ENCODE data around the gene ABL1. TPM values are rescaled to one million over a fixed set of nuclear protein-coding genes. Genes with fewer than 3 reads are reported as not detected.

ABL1 gene
- polyA plus RNA-seq, 3 donors = 4.5 to 14.5 (median 8.0) TPM

GRCh38 chr9:130786526-130786925 lies 48.5 kb upstream of the ABL1 start:
- Histone ChIP-seq H3K4me2 (replicated peaks; ENCODE audit: extremely low read depth, low read length, poor library complexity, severe bottlenecking) (no peak overlapping the region), H4K20me1 (ENCODE audit: insufficient read depth, low read length) (peaks cover 43% of the 10 kb centered on the region), H3K4me1 (ENCODE audit: control insufficient read depth in 1 of 2, insufficient read depth in 2 of 2, low read length in 2 of 2) (no peaks in the 10 kb centered on the region), H3K79me2 (ENCODE audit: insufficient read depth, low read length) (no peaks in the 10 kb centered on the region), H3K27me3 (ENCODE audit: control insufficient read depth in 2 of 2, insufficient read depth in 2 of 2, low read length in 2 of 2) (no peaks in the 10 kb centered on the region), H3K9me3 (replicated peaks in 1 of 2; ENCODE audit: control insufficient read depth in 1 of 2, insufficient read depth in 1 of 2, low read length in 2 of 2) (peaks cover 7 to 15% of the 10 kb centered on the region in 2 donors), H3K4me3 (replicated peaks in 1 of 3; ENCODE audit: low read depth in 2 of 3, low read length in 3 of 3) (no peak overlapping the region), H2AFZ (ENCODE audit: insufficient read depth, low read depth, low read length, poor library complexity, severe bottlenecking) (no peak overlapping the region), H3K36me3 (replicated peaks in 1 of 2; ENCODE audit: control insufficient read depth in 1 of 2, insufficient read depth in 2 of 2, low read length in 2 of 2) (no peaks in the 10 kb centered on the region), H3K27ac (ENCODE audit: low read depth in 1 of 2, low read length in 2 of 2) (no peak overlapping the region), H3K9ac (ENCODE audit: insufficient read depth, low read length, poor library complexity, severe bottlenecking) (no peak overlapping the region)
- H3K4me1 Mint-ChIP-seq = peaks cover 2% of the 10 kb centered on the region
- intact Hi-C loops (cut with micrococcal nuclease) = no loop called here
- peaks cover 7 to 10% of the 10 kb centered on the region in 2 donors for H3K36me3 Mint-ChIP-seq
- DNase-seq = no peak
- H3K4me3 Mint-ChIP-seq = no peak overlapping the region
- no peaks in the 10 kb centered on the region for H3K27me3 Mint-ChIP-seq (ENCODE audit: low read depth in 3 of 3)
- H3K9me3 Mint-ChIP-seq = peaks cover 12 to 28% (median 15%) of the 10 kb centered on the region in 7 donors
- peak overlapping the region in 1 of 7 donors; percentile 2 for H3K27ac Mint-ChIP-seq
- WGBS (ENCODE audit: insufficient coverage) = no CpG with 5 or more reads among the region's 4 CpGs
- TF ChIP-seq CTCF (IDR thresholded peaks at IDR 0.05) = no peak

GRCh38 chr9:130789747-130790672 lies 45.0 kb upstream of the ABL1 start:
- no peak overlapping the region for H3K27ac Mint-ChIP-seq
- H3K4me3 Mint-ChIP-seq = no peak overlapping the region
- Histone ChIP-seq H3K9ac (ENCODE audit: insufficient read depth, low read length, poor library complexity, severe bottlenecking) (no peak overlapping the region), H3K36me3 (replicated peaks in 1 of 2; ENCODE audit: control insufficient read depth in 1 of 2, insufficient read depth in 2 of 2, low read length in 2 of 2) (no peaks in the 10 kb centered on the region), H3K79me2 (ENCODE audit: insufficient read depth, low read length) (no peaks in the 10 kb centered on the region), H3K4me3 (replicated peaks in 1 of 3; ENCODE audit: low read depth in 2 of 3, low read length in 3 of 3) (no peak overlapping the region), H3K9me3 (replicated peaks in 1 of 2; ENCODE audit: control insufficient read depth in 1 of 2, insufficient read depth in 1 of 2, low read length in 2 of 2) (peaks cover 7 to 15% of the 10 kb centered on the region in 2 donors), H3K27ac (ENCODE audit: low read depth in 1 of 2, low read length in 2 of 2) (no peak overlapping the region), H4K20me1 (ENCODE audit: insufficient read depth, low read length) (peaks cover 46% of the 10 kb centered on the region), H2AFZ (ENCODE audit: insufficient read depth, low read depth, low read length, poor library complexity, severe bottlenecking) (no peak overlapping the region), H3K4me2 (replicated peaks; ENCODE audit: extremely low read depth, low read length, poor library complexity, severe bottlenecking) (no peak overlapping the region), H3K4me1 (ENCODE audit: control insufficient read depth in 1 of 2, insufficient read depth in 2 of 2, low read length in 2 of 2) (no peaks in the 10 kb centered on the region), H3K27me3 (ENCODE audit: control insufficient read depth in 2 of 2, insufficient read depth in 2 of 2, low read length in 2 of 2) (no peaks in the 10 kb centered on the region)
- H3K4me1 Mint-ChIP-seq = peaks cover 4% of the 10 kb centered on the region
- H3K9me3 Mint-ChIP-seq = peaks cover 12 to 30% (median 15%) of the 10 kb centered on the region in 7 donors
- H3K27me3 Mint-ChIP-seq (ENCODE audit: low read depth in 3 of 3) = no peaks in the 10 kb centered on the region
- TF ChIP-seq CTCF (IDR thresholded peaks at IDR 0.05) = no peak
- peaks cover 3 to 7% of the 10 kb centered on the region in 2 donors for H3K36me3 Mint-ChIP-seq
- intact Hi-C loops (cut with micrococcal nuclease) = no loop called here
- no peak for DNase-seq
- WGBS (ENCODE audit: insufficient coverage) = 100% methylated on average over 2 of the region's 7 CpGs
